HepG2 (cell line): ENCODE measurements around the gene CRKL. TPM values are rescaled to one million over a fixed set of nuclear protein-coding genes. Genes with fewer than 3 reads are reported as not detected.

ENCODE experiments used
- ADNP ChIP-seq: sonication (generic); formaldehyde crosslinking; IDR thresholded peaks from 2 replicates; pipeline ENCODE4 v1.4.0; 2020; ENCODE audit warnings: missing genetic modification reagents
- CBX2 ChIP-seq, 2 experiments: fragments of 200-600 bp in 1 of 2; sonication (generic); formaldehyde crosslinking in 1 of 2; IDR thresholded peaks; 2 replicates each; pipeline versions ENCODE4 v1.7.0 to v1.8.1; 2018 to 2022; ENCODE audit warnings: low read depth in 2 of 2, low read length in 1 of 2, mild to moderate bottlenecking in 1 of 2, missing genetic modification reagents in 1 of 2
- EED ChIP-seq: sonication (generic); formaldehyde crosslinking; IDR thresholded peaks from 2 replicates; pipeline ENCODE4 v1.5.0; 2020; ENCODE audit warnings: mild to moderate bottlenecking, missing genetic modification reagents
- FOXP1 ChIP-seq, 2 experiments: fragments of 450-650 bp in 1 of 2; IDR thresholded peaks; 2 replicates each; pipeline ENCODE4 v1.6.1; 2017 to 2018; ENCODE audit warnings: antibody characterized with exemption in 1 of 2
- HCFC1 ChIP-seq: fragments of 150-350 bp; IDR thresholded peaks from 2 replicates; pipeline ENCODE4 v1.6.1; 2014; ENCODE audit warnings: low read depth, low read length
- KAT7 ChIP-seq: IDR thresholded peaks from 2 replicates; pipeline ENCODE4 v1.6.1; 2018; ENCODE audit warnings: borderline replicate concordance, missing compliant biosample characterization
- KDM2A ChIP-seq: sonication (generic); formaldehyde crosslinking; IDR thresholded peaks from 2 replicates; pipeline ENCODE4 v1.4.0; 2020; ENCODE audit warnings: low read depth, missing genetic modification reagents, borderline replicate concordance
- PHF21A ChIP-seq: sonication (generic); formaldehyde crosslinking; IDR thresholded peaks from 2 replicates; pipeline ENCODE4 v1.5.0; 2020; ENCODE audit warnings: mild to moderate bottlenecking, missing genetic modification reagents
- POLR2A ChIP-seq, 2 experiments: IDR thresholded peaks; 2 replicates each; pipeline ENCODE4 v1.6.1; 2011; ENCODE audit warnings: low read depth in 2 of 2, low read length in 2 of 2, mild to moderate bottlenecking in 1 of 2, moderate library complexity in 1 of 2; ENCODE audit not compliant: insufficient read depth in 1 of 2
- REPIN1 ChIP-seq: sonication (generic); formaldehyde crosslinking; IDR thresholded peaks from 2 replicates; pipeline ENCODE4 v1.8.0; 2022; ENCODE audit warnings: missing genetic modification reagents, low read depth, mild to moderate bottlenecking, borderline replicate concordance
- RXRB ChIP-seq: IDR thresholded peaks from 2 replicates; pipeline ENCODE4 v1.6.1; 2016; ENCODE audit warnings: borderline replicate concordance, missing genetic modification reagents, missing compliant biosample characterization
- SAP130 ChIP-seq: IDR thresholded peaks from 2 replicates; pipeline ENCODE4 v1.6.1; 2016; ENCODE audit warnings: low read depth
- SETDB1 ChIP-seq: sonication (generic); formaldehyde crosslinking; IDR thresholded peaks from 2 replicates; pipeline ENCODE4 v1.5.1; 2020; ENCODE audit warnings: missing genetic modification reagents, mild to moderate bottlenecking, borderline replicate concordance
- SIN3B ChIP-seq: fragments of 150-350 bp; IDR thresholded peaks from 2 replicates; pipeline ENCODE4 v1.6.1; 2014; ENCODE audit warnings: low read length
- SMC3 ChIP-seq: IDR thresholded peaks from 2 replicates; pipeline ENCODE4 v1.6.1; 2011; ENCODE audit warnings: low read length, improper control_type of control experiment
- SOX6 ChIP-seq, 2 experiments: fragments of 450-650 bp in 1 of 2; sonication (generic) in 1 of 2; formaldehyde crosslinking in 1 of 2; IDR thresholded peaks; 2 replicates each; pipeline versions ENCODE4 v1.4.0 to v1.6.1; 2017 to 2020; ENCODE audit warnings: antibody characterized with exemption in 1 of 2, mild to moderate bottlenecking in 1 of 2, missing genetic modification reagents in 1 of 2
- SP2 ChIP-seq: sonication (generic); formaldehyde crosslinking; IDR thresholded peaks from 2 replicates; pipeline ENCODE4 v1.5.1; 2020; ENCODE audit warnings: mild to moderate bottlenecking, missing genetic modification reagents
- TBX2 ChIP-seq: sonication (generic); formaldehyde crosslinking; IDR thresholded peaks from 2 replicates; pipeline ENCODE4 v1.5.0; 2020; ENCODE audit warnings: missing genetic modification reagents, mild to moderate bottlenecking, borderline replicate concordance
- TIGD3 ChIP-seq: sonication (generic); formaldehyde crosslinking; IDR thresholded peaks from 2 replicates; pipeline ENCODE4 v1.5.1; 2020; ENCODE audit warnings: mild to moderate bottlenecking, missing genetic modification reagents, borderline replicate concordance
- U2AF1 ChIP-seq: fragments of 200-400 bp; formaldehyde crosslinking; optimal IDR thresholded peaks from 2 replicates; pipeline ENCODE3; 2017; ENCODE audit warnings: mild to moderate bottlenecking, low read depth, low read length
- ZBTB39 ChIP-seq: sonication (generic); formaldehyde crosslinking; IDR thresholded peaks from 2 replicates; pipeline ENCODE4 v1.5.0; 2020; ENCODE audit warnings: missing genetic modification reagents
- ZGPAT ChIP-seq: IDR thresholded peaks from 2 replicates; pipeline ENCODE4 v1.6.1; 2016; ENCODE audit warnings: mild to moderate bottlenecking
- ZKSCAN8 ChIP-seq: IDR thresholded peaks from 2 replicates; pipeline ENCODE4 v1.6.1; 2016; ENCODE audit warnings: borderline replicate concordance, missing genetic modification reagents, missing compliant biosample characterization
- ZNF747 ChIP-seq: sonication (generic); formaldehyde crosslinking; IDR thresholded peaks from 2 replicates; pipeline ENCODE4 v1.8.1; 2023; ENCODE audit warnings: missing genetic modification reagents, mild to moderate bottlenecking, borderline replicate concordance
- ZNF878 ChIP-seq: sonication (generic); formaldehyde crosslinking; IDR thresholded peaks from 2 replicates; pipeline ENCODE4 v1.8.1; 2023; ENCODE audit warnings: mild to moderate bottlenecking, missing genetic modification reagents, moderate library complexity
- polyA plus RNA-seq, 8 experiments: library from polyadenylated mRNA; depleted of rRNA in 3 of 8; stranded (reverse) in 7 of 8; unstranded in 1 of 8; fragments of >200 nt; fragmentation: Illumina TruSeq in 4 of 8; extraction: Trizol in 4 of 8; gene quantifications; 2 replicates each; pipeline versions ENCODE4 v1.2.1 to v1.2.3, GENCODE V29; 2011 to 2016; ENCODE audit warnings: low read depth in 4 of 8, missing spikeins in 1 of 8, mixed read lengths in 1 of 8; ENCODE audit not compliant: insufficient read depth in 1 of 8
- total RNA-seq, 5 experiments: library from RNA; depleted of rRNA; stranded (reverse); fragments of >200 nt; fragmentation: Illumina TruSeq; extraction: Trizol; gene quantifications; 2 replicates each; pipeline ENCODE4 v1.2.3, GENCODE V29; 2016; ENCODE audit warnings: low read depth in 1 of 5
- TF ChIP-seq, protein P1 (sequence below): sonication (generic); formaldehyde crosslinking; IDR thresholded peaks from 2 replicates; pipeline ENCODE4 v1.4.0; 2020; ENCODE audit warnings: mild to moderate bottlenecking, missing genetic modification reagents

CRKL gene
- total and polyA plus RNA-seq, 2 of the 13 experiments (the other 11 are each of a cell fraction or from before 2014, with no cell fraction given), result 37.4 to 60.6 TPM

DNA sequence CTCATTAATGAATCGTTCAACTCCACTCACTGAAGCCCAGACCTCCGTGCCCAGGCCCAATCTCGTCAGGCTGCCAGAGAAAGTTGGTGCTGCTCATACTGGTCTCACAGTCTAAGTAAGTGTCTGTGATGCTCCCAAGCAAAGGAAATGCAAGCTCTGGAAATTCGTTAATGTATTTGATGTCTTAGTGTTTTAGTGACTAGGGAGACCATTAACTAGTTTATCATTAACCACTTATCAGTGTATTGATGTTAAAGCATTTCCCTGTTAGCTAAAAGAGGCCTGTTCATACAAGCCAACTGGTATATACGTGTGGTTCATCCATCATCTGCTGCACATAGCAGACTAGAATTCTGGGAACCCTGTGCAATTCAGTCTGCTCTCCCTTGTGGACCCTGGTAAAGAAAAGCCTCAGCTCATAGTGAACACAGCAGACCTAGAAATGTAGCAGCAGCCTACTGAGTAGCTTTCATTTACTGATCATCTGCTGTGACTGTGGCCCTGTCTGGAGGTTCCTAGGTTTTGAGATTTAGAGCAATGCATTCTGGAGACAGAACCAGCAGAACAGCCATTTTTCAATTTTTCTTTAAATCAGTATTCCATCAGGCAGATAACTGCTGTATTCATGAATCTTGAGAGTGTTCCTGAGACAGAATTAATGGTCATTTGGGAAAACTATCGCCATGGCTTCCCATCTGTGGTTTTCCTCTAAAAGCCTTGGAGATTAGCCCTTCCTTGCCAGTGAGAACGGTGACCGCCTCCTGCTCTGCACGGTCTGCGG lies 34.1 kb downstream of the CRKL start (continued):
- TF ChIP-seq ZGPAT (CRISPR knock-in tag), result peak; percentile 15
- TF ChIP-seq FOXP1 (IDR thresholded peaks at IDR 0.05), result no peak
- peak; percentile 50; the same call in 1 of the 2 replicates for TF ChIP-seq FOXP1 (CRISPR knock-in tag; IDR thresholded peaks at IDR 0.05)
- no peak for TF ChIP-seq HCFC1
- TF ChIP-seq ZNF747, result no peak
- no peak for TF ChIP-seq CBX2 (IDR thresholded peaks at IDR 0.05; ENCODE audit: low read depth, low read length)
- no peak for TF ChIP-seq CBX2 (CRISPR knock-in tag; IDR thresholded peaks at IDR 0.05; ENCODE audit: low read depth)
- TF ChIP-seq SOX6 (IDR thresholded peaks at IDR 0.05), result no peak
- TF ChIP-seq SOX6 (CRISPR knock-in tag; IDR thresholded peaks at IDR 0.05), result peak; percentile 32
- TF ChIP-seq ADNP (CRISPR knock-in tag), result no peak
- 0 out of 2 replicates have a peak, but pooled peaks have one; percentile 0 for TF ChIP-seq ZKSCAN8 (CRISPR knock-in tag)
- TF ChIP-seq PHF21A (CRISPR knock-in tag), result peak; percentile 44; the same call in 1 of the 2 replicates
- no peak for TF ChIP-seq SP2
- TF ChIP-seq POLR2A (IDR thresholded peaks at IDR 0.05; ENCODE audit: insufficient read depth in 1 of 2, low read depth in 2 of 2, low read length in 2 of 2), result peak; percentile 22 to 51; a peak in 2 of 4 replicates
- no peak for TF ChIP-seq KDM2A (CRISPR knock-in tag)
- 0 out of 2 replicates have a peak, but pooled peaks have one; percentile 43 for TF ChIP-seq REPIN1 (CRISPR knock-in tag)
- no peak for TF ChIP-seq KAT7 (CRISPR knock-in tag)
- no peak for TF ChIP-seq EED (CRISPR knock-in tag)
- TF ChIP-seq U2AF1, result no peak
- no peak for TF ChIP-seq TIGD3 (CRISPR knock-in tag)
- 0 out of 2 replicates have a peak, but pooled peaks have one; percentile 9 for TF ChIP-seq ZNF878 (CRISPR knock-in tag)
- no peak for TF ChIP-seq SETDB1 (CRISPR knock-in tag)
- TF ChIP-seq, protein P1, sequence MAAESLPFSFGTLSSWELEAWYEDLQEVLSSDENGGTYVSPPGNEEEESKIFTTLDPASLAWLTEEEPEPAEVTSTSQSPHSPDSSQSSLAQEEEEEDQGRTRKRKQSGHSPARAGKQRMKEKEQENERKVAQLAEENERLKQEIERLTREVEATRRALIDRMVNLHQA (CRISPR knock-in tag), result no peak
- TF ChIP-seq RXRB (CRISPR knock-in tag), result peak; percentile 44; the same call in 1 of the 2 replicates
- TF ChIP-seq SAP130 (CRISPR knock-in tag), result peak; percentile 79
- TF ChIP-seq ZBTB39, result no peak
- no peak for TF ChIP-seq TBX2 (CRISPR knock-in tag)
- no peak for TF ChIP-seq SIN3B
- no peak for TF ChIP-seq SMC3
